ENCODE measurements around the gene CMIP.

DNA sequence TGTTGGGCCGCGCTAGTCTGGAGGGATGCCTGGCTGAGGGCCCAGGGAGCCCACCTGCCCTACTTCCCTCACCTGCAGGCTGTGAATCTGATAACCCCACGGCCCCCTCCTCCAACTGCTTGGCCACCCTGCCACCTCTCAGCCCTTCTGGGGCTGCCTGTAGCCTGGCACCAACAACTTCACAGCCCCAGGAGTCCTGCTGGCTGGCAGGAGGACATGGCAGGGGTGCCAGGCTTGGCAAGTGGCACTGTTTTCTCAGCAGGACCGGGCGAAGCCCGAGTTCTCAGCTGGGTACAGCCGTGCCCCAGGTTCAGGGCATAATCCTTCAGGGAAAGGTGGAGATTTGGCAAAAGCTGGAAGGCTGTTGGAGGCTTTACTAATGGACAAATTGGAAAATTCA, 129.6 kb downstream of the CMIP start:
- TF ChIP-seq, protein P1, sequence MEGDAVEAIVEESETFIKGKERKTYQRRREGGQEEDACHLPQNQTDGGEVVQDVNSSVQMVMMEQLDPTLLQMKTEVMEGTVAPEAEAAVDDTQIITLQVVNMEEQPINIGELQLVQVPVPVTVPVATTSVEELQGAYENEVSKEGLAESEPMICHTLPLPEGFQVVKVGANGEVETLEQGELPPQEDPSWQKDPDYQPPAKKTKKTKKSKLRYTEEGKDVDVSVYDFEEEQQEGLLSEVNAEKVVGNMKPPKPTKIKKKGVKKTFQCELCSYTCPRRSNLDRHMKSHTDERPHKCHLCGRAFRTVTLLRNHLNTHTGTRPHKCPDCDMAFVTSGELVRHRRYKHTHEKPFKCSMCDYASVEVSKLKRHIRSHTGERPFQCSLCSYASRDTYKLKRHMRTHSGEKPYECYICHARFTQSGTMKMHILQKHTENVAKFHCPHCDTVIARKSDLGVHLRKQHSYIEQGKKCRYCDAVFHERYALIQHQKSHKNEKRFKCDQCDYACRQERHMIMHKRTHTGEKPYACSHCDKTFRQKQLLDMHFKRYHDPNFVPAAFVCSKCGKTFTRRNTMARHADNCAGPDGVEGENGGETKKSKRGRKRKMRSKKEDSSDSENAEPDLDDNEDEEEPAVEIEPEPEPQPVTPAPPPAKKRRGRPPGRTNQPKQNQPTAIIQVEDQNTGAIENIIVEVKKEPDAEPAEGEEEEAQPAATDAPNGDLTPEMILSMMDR (IDR thresholded peaks at IDR 0.05): no peak
- TF ChIP-seq EZH2 (IDR thresholded peaks at IDR 0.05): no peak

All from neural progenitor cell (in vitro differentiated cells).